Activated T-cell treated with anti-CD3 and anti-CD28 coated beads, Interleukin-2, amount 50 U/mL, for 4 hours (primary cell): ENCODE measurements around the gene RFX2. TPM values are rescaled to one million over a fixed set of nuclear protein-coding genes. Genes with fewer than 3 reads are reported as not detected.

ENCODE experiments used
- ATAC-seq, 2 donors: fragments of 200-7000 bp; cut with Tn5 transposase; one replicate each; pipeline ENCODE4 v1.10.0; 2021
- DNase-seq: peaks from one replicate; pipeline ENCODE4 v3.0.0-alpha.2; 2020
- H3K27me3 Mint-ChIP-seq: one replicate; pipeline ENCODE4 v1.8.0; 2021; ENCODE audit warnings: low read depth, mixed read lengths
- H3K36me3 Mint-ChIP-seq: one replicate; pipeline ENCODE4 v1.8.0; 2022; ENCODE audit warnings: mixed read lengths; ENCODE audit not compliant: insufficient read depth
- H3K4me1 Mint-ChIP-seq: one replicate; pipeline ENCODE4 v1.8.0; 2021; ENCODE audit warnings: low read depth, mixed read lengths
- H3K4me3 Mint-ChIP-seq: one replicate; pipeline ENCODE4 v1.8.0; 2021; ENCODE audit warnings: mild to moderate bottlenecking, moderate library complexity, mixed read lengths
- H3K9me3 Mint-ChIP-seq: one replicate; pipeline ENCODE4 v1.8.0; 2021; ENCODE audit warnings: mixed read lengths
- total RNA-seq, 3 donors: library from RNA; stranded (reverse); gene quantifications; one replicate each; pipeline ENCODE4 v1.2.1, GENCODE V29; 2021

Gene RFX2
- total RNA-seq, 3 donors from 2014 or later = 4.0 to 5.1 (median 4.0) TPM

DNA sequence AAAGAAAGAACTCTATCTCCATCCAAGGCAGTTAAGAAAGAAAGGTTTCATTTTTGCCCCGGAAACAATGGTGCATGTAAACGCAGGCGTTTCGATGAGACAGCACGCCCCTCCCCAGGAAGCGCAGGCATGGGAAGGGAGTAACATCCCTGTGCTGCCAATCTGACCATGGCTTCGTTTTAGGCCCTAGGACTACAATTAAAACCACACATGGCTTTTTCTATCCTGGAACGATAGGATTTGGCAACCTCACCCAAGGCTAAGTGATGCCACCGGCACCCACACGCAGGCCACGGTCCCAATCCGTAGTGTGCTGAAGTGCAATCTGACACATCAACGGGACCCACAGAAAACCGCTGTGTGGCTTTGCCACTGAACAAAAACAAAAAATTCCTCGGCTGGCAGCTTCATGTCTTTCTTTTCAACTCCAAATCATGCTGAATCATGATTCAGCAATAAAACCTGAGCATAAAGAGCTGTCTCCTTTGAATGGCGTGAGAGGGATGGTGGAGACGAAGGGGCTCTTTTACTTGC lies 156.6 kb downstream of the RFX2 start:
- H3K9me3 Mint-ChIP-seq = no peaks in the 10 kb centered on the region
- H3K4me3 Mint-ChIP-seq = peak overlapping the region; percentile 46
- H3K4me1 Mint-ChIP-seq = peaks cover 92% of the 10 kb centered on the region
- H3K36me3 Mint-ChIP-seq = peaks cover 19% of the 10 kb centered on the region
- H3K27me3 Mint-ChIP-seq = no peaks in the 10 kb centered on the region
- DNase-seq (peak; percentile 21), ATAC-seq (peak; percentile 35 to 39)

DNA sequence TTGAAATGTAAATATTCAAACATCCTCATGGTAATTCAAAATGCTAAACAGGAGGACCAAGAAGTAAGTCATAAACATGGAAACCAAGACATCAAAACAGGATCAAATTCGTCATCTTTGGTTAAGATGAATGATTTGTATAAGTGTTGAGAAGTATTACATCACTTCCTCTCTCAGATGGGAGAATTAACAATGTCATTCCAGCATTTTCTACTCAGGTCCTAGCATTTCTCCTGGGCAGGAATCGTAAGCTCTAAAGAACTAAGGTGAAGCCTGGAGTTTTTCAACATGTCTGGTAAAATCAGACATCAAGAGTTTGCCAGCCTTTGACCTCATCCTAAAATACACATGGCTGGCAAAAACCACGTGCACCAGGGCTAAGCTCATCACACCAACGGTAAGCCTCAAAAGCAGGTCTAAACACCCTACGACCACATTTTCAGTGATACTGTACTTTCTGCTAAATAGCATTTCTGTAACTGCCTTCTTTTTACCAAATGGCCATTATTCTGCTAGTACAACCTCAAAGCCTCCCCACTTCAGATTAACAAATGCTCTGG lies 157.2 kb downstream of the RFX2 start:
- Mint-ChIP-seq H3K36me3 (peaks cover 19% of the 10 kb centered on the region), H3K4me3 (peak overlapping the region; percentile 46), H3K4me1 (peaks cover 92% of the 10 kb centered on the region), H3K9me3 (no peaks in the 10 kb centered on the region), H3K27me3 (no peaks in the 10 kb centered on the region)
- ATAC-seq (no peak), DNase-seq (no peak)

DNA sequence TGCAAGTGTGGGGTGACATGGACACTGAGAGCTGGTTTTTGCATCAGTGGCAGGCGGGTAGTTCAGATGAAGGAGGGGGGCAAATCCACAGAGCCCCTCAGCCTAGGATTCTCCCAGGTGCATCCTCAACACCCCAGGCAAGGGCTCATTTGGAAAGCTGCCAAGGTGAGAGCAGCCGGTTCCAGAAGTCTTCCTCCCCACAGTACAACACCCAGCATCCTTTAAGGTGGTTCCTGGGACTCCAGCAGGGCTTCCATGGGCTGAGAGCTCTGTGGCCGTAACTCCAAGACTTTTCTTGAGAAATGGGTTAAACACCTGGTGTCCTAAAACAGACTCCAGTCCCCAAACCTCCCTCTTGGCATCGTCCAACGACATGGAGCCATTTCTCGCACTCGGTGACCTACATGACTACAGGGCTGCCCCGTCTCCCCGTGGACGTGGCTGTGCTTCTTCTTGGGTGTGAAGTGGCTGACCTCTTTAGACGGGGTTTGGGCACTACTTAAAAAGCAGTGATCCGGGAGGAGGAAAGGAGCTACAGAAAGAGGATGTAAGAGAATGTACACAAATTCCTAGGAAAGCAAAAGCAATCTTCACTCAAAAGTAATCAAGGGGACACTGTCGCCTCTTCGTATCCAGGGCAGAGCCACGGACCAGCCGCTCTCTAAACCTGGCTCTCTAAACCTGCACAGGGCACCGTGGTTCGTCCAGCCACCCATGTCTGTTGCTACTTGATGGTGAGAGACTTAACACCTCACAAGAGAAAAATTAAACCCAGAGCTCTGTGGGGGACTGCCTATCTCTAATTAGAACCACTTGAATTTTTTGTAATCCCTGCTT lies 157.9 kb downstream of the RFX2 start:
- ATAC-seq (no peak), DNase-seq (no peak)
- Mint-ChIP-seq H3K27me3 (no peaks in the 10 kb centered on the region), H3K9me3 (no peaks in the 10 kb centered on the region), H3K36me3 (peaks cover 17% of the 10 kb centered on the region), H3K4me3 (peak overlapping the region; percentile 46), H3K4me1 (peaks cover 92% of the 10 kb centered on the region)

DNA sequence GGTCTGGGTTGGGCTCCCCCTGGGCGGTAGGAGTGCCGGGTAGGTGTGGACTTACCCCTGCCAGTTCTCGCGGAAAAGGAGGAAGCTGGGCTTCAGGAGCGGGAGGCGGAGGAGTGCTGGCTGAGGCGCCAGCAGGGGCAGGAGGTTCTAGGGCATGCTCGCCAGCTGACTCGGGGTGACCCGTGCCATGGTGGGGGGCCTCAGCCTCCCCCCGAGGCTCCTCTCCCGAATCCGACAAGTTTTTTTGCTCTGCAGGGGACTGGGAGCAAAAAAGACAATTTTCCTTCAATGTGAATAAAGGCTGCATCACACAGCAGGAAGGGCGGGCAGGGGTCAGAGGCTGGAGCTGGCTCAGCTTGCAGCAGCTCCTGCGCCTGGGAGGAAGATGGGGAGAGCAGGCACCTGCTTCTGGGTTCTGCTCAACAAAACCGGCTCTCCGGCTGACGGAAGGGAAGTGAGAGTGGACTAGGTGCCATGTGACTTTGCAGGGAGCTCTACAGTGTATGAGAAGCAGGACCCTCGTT lies 158.9 kb downstream of the RFX2 start:
- H3K27me3 Mint-ChIP-seq = no peaks in the 10 kb centered on the region

DNA sequence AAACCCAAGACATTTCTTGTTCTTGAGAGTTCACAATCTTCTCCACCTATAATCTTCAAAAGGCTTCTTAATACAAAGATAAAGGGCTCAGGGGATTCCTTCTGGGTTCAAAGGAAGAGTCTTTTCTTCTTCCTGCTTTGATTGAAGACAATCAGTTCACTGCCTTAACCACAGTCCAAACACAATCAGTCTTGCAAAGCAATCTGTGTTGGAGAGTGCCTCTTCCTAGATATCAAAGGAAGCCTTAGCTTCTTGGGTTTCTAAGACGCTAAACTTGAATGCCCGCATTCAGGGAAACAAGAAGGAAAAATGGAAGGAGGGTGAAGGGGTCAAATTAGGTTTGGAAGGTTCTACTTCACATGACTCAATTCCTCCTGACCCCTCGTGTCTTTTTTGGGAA lies 159.6 kb downstream of the RFX2 start:
- peak overlapping the region; percentile 33 for H3K4me3 Mint-ChIP-seq
- ATAC-seq = no peak

More for the DNA sequence above, 158.9 kb downstream of the RFX2 start:
- Mint-ChIP-seq H3K4me1 (peaks cover 92% of the 10 kb centered on the region), H3K36me3 (peaks cover 14% of the 10 kb centered on the region), H3K4me3 (no peak overlapping the region), H3K9me3 (no peaks in the 10 kb centered on the region)
- ATAC-seq (no peak), DNase-seq (no peak)

DNA sequence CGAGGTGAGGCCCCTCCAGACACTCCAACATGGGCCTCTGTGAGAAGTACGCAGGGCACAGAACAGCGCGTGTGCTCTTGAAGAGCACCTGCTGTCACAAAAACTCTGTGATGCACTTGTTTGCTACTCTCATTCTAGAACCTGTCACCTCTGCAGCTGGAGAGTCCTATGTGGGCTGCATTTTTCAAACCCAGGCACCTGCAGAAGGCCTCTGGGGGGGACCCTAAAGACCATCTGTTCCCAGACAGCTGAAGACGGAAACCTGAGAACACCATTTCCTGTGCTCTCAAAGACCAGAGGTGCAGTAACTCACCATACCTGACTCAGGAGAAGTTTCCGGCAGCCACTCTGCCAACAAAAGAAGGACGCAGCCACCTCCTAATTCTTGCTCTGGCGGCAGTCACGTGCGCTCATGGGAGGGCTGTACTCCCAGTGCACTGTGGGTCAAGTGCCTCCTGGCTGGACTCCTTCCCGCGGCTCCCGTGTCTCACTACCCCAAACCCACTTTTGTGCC lies 160.5 kb downstream of the RFX2 start:
- DNase-seq = peak; percentile 24
- Mint-ChIP-seq H3K27me3 (no peaks in the 10 kb centered on the region), H3K4me1 (peaks cover 90% of the 10 kb centered on the region), H3K9me3 (no peaks in the 10 kb centered on the region), H3K4me3 (peak overlapping the region; percentile 50), H3K36me3 (peaks cover 19% of the 10 kb centered on the region)
- ATAC-seq = peak; percentile 44 to 55

More for the DNA sequence above, 159.6 kb downstream of the RFX2 start:
- no peak for DNase-seq
- Mint-ChIP-seq H3K4me1 (peaks cover 94% of the 10 kb centered on the region), H3K36me3 (peaks cover 15% of the 10 kb centered on the region), H3K9me3 (no peaks in the 10 kb centered on the region), H3K27me3 (no peaks in the 10 kb centered on the region)

DNA sequence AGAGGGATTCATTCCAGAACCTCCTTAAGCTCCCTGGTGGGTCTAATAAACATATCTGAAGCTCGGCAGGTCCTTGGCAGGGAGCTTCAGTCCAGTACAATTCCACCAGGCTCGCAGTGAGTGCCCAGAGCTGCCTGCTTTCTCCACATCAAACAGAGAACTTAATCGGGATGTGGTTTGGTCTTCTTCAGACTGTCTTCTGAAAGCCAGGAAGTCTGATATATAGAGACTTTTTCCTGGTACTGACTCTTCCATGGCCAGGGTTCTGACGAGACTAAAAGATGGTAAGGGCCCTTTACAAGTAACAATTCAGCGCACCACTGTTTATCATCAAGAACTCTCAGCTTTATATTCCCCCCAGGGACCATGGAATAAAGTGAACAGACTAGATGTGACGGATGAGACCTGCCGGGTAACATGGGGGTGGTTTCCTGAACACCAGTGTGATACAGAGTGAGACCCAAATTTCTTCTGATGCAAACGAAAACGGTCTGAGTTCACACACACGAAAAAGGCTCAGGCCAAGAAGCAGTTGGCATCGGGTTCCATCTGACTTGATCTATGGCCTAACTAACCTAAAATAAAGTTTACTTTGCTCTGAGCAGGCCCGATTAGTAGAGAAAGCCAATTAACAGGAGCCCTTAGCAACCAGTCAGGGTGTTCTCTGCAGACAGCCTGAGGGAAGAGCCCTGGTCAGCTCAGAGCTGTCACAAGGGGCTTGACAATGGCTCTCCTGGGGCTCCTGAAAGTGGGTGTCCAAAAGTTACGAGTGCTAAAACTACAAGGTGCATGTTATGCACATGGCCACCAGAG lies 161.3 kb downstream of the RFX2 start:
- Mint-ChIP-seq H3K27me3 (no peaks in the 10 kb centered on the region), H3K4me1 (peaks cover 87% of the 10 kb centered on the region), H3K9me3 (no peaks in the 10 kb centered on the region), H3K36me3 (peaks cover 19% of the 10 kb centered on the region), H3K4me3 (peak overlapping the region; percentile 57)
- DNase-seq (no peak), ATAC-seq (peak; percentile 44 to 52)

DNA sequence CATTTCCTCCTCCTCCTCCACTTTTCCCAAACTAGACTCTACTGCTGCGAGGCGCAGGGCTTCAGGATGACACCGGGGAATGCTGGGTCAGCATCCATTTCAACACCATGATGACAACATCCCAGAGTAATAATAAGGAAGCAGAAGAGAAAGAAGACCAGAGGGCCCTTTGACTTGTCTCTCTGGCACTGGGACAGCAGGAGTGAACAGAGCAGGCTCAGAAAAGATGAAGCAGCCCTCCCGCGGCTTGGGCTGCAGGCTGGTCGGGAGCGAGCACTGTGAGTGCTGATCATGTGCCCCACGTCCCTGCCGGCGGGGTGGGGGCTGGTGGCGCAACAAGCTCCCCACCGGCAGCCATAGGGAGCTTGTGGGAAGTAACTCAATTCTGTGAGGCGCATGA lies 162.9 kb downstream of the RFX2 start:
- ATAC-seq (no peak), DNase-seq (no peak)
- Mint-ChIP-seq H3K4me1 (peaks cover 77% of the 10 kb centered on the region), H3K27me3 (no peaks in the 10 kb centered on the region), H3K36me3 (peaks cover 19% of the 10 kb centered on the region), H3K4me3 (no peak overlapping the region), H3K9me3 (no peaks in the 10 kb centered on the region)

DNA sequence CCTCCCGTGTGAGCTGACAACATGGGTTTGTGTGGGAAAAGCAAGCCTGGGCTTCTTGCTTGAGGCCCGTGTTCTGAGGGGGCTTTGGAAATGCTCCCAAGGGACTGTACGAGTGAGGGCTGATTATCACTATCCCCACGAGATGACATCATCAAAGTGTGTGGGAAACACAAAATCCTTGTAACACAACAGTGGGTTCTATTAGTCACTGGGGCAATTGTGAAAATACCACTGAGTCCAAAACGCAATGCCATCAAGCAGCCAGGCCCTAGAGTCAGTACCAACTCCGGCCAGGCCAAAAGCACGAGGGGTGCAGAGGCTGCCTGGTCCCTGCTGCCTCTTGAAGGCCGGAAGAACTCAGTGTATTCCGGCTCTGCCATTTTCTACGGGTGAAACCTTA lies 166.7 kb downstream of the RFX2 start:
- Mint-ChIP-seq H3K4me1 (peaks cover 39% of the 10 kb centered on the region), H3K27me3 (no peaks in the 10 kb centered on the region), H3K9me3 (no peaks in the 10 kb centered on the region), H3K36me3 (peaks cover 8% of the 10 kb centered on the region), H3K4me3 (no peak overlapping the region)
- DNase-seq (no peak), ATAC-seq (peak in 1 of 2 donors; percentile 38)

Other genes starting within 250 kb of the RFX2 start
- gene FUT5, start 240.0 kb downstream of the RFX2 start, total RNA-seq = not detected
- 100 to 1,000 TPM; 282 to 293 (median 292) TPM for gene NDUFA11, start 206.7 kb downstream of the RFX2 start, total RNA-seq
- gene VMAC, start 205.6 kb downstream of the RFX2 start, total RNA-seq = 1 to 10 TPM; 1.3 to 1.8 (median 1.7) TPM
- gene CAPS, start 196.2 kb downstream of the RFX2 start, total RNA-seq = 1 to 10 TPM; 1.6 to 3.7 (median 2.7) TPM
- gene RANBP3, start 132.4 kb downstream of the RFX2 start, total RNA-seq = 100 to 1,000 TPM; 101 to 104 (median 103) TPM
- gene ACSBG2, start 25.2 kb upstream of the RFX2 start, total RNA-seq = not detected
- gene MLLT1, start 169.5 kb upstream of the RFX2 start, total RNA-seq = 100 to 1,000 TPM; 105 to 118 (median 109) TPM
- under 1 TPM; 0.13 to 0.22 (median 0.15) TPM for gene ACER1, start 223.1 kb upstream of the RFX2 start, total RNA-seq